GM21576 (cell line): Measurements from ENCODE around the gene LARGE1.

ENCODE experiments used
- ATAC-seq: cut with Tn5 transposase; IDR thresholded peaks from one replicate; pipeline ENCODE4 v1.9.1; 2021; ENCODE audit warnings: mild to moderate bottlenecking, moderate library complexity; ENCODE audit not compliant: unreplicated experiment

Gene LARGE1

GRCh38 chr22:33620085-33620484 is 300.2 kb downstream of the LARGE1 start:
- no peak for ATAC-seq

GRCh38 chr22:33606504-33606903 is 313.8 kb downstream of the LARGE1 start:
- no peak for ATAC-seq

- ATAC-seq: no peak
Observed at GRCh38 chr22:33605666-33606065, 314.6 kb downstream of the LARGE1 start.

DNA sequence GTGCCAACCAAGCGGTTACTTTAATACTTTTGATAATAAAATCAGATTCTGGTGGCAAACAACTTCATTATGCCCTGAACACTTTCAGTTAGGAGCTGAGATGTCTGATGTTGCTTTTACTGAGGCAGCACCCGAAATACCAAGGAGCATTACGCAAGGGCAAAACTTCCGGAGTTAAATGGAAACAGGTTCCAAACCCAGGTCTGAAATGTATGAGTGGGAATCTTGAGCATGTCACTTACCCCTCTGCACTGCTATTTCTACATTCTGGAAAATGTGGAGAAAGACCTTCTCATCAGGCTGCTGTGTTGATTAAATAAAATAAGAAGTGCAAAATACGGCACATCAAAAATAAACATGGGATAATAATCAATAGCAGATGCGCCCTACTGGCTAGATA is 315.1 kb downstream of the LARGE1 start:
- no peak for ATAC-seq

DNA sequence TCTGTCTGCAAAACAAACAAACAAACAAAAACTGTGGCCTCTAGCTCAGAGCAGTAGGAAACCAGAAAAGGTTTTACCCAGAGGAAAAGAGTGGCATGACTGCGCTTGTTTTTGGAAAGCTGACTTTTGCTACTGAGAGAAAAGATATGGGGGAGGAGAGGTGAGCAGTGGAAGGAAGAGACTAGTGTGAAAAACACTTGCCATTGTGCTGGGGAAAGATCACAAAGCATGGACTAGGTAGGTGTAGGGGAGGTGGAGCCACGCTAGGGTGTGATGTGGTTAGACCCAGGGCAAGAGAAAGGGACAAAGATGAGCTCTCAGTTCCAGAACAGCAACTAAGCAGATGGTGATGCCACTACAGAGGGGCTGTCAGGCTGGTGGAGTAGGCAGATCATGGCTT is 319.2 kb downstream of the LARGE1 start:
- ATAC-seq: no peak

- ATAC-seq: no peak
Observed at GRCh38 chr22:33600595-33600994, 319.7 kb downstream of the LARGE1 start.

GRCh38 chr22:33600113-33600512 is 320.2 kb downstream of the LARGE1 start:
- no peak for ATAC-seq

- no peak for ATAC-seq
Observed at GRCh38 chr22:33599596-33599995, 320.7 kb downstream of the LARGE1 start.

DNA sequence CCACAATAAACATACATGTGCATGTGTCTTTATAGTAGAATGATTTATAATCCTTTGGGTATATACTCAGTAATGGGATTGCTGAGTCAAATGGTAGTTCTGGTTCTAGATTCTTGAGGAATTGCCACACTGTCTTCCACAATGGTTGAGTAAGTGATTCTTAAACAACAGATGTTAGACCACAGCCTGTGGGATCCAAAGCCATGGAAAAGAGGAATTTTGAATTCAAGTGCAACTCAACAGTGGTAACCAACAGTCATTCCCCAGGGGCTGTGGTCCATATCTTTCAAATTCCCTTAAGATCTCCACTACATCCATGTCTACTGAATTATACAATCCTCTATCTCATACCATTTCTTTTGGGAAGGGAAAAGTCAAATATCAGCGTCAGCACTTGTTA is 321.5 kb downstream of the LARGE1 start:
- ATAC-seq: no peak

GRCh38 chr22:33597274-33597985 is 322.8 kb downstream of the LARGE1 start:
- ATAC-seq: no peak

- ATAC-seq: no peak
Observed at GRCh38 chr22:33593818-33594217, 326.5 kb downstream of the LARGE1 start.

GRCh38 chr22:33591946-33592345 is 328.3 kb downstream of the LARGE1 start:
- ATAC-seq: no peak

- no peak for ATAC-seq
Observed at GRCh38 chr22:33589297-33589696, 331.0 kb downstream of the LARGE1 start.

GRCh38 chr22:33588860-33589259 is 331.4 kb downstream of the LARGE1 start:
- ATAC-seq: no peak

DNA sequence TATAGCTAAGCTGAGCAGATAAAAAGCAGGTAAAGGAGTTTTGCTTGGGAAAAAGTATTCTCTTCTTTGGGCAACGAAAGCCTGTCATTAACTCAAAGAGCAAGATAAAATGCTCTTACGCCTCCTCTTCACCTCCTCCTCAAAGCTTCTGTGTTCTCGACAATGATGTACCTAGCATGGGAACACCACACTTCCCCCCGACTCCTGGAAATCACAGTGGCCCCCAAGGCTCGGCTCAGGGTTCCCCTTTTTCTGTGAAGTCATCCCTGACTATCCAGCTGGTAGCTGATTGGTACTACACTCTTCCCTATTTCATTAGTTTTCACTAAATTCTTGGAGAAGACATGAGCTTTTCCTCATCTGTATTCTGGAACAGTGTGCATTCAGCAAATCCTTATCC is 336.1 kb downstream of the LARGE1 start:
- ATAC-seq: no peak

DNA sequence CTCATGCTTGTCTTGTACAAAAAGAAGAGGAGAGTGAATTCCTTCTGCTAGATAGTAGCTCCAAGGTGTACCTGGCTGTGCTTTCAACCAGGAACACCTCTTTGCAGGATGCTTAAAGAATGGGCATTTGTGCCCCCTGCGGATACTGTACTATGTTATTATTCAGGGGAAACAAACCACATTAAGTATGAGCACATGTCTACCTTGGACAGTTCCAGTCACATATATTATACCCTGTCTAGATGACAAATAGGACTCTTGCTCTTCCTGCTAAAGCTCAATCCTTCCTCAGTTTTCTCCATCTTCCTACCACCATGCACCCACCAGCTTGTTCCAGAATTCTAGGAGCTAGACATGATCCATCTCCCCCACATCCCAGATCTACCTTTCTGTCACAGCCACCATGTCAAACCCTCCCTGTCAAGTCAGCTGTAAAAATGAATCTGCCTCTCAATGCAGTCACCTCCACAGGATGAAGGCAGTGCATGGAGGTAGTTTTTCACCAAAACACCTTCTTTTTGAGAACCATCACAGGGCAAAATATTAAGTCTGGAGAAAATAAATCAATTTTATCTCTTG is 337.4 kb downstream of the LARGE1 start:
- no peak for ATAC-seq

GRCh38 chr22:33580310-33580709 is 340.0 kb downstream of the LARGE1 start:
- no peak for ATAC-seq

DNA sequence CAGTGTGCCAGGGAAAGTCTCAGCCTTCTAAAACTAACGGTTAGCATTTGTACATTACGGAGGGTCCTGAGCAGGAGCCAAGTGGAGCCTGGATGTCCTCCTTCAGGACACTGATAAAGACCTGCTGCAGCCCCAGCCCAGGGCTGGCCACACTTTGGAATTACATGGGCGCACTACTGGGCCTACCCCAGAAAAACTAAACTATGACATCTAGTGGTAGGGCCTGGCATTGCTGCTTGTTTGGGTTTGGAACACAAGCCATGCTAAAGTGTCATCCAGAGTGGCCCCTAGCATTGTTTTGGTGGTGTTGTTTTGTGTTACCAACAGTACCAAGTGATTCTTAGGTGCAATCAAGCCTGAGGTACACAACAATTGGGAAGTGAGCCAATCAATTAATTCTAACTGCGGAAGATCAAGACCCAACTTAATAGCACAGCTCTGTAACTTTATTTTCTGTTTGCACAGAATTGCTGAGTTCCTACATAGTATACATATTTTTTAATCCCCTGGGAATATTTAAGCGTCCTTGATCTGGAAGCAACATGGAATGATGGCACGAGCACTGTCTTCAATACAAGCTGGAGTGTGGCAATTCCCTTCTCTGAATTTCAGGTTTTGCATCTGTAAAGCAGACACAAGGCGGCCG is 340.7 kb downstream of the LARGE1 start:
- no peak for ATAC-seq

- ATAC-seq: no peak
Observed at GRCh38 chr22:33578752-33579151, 341.5 kb downstream of the LARGE1 start.

DNA sequence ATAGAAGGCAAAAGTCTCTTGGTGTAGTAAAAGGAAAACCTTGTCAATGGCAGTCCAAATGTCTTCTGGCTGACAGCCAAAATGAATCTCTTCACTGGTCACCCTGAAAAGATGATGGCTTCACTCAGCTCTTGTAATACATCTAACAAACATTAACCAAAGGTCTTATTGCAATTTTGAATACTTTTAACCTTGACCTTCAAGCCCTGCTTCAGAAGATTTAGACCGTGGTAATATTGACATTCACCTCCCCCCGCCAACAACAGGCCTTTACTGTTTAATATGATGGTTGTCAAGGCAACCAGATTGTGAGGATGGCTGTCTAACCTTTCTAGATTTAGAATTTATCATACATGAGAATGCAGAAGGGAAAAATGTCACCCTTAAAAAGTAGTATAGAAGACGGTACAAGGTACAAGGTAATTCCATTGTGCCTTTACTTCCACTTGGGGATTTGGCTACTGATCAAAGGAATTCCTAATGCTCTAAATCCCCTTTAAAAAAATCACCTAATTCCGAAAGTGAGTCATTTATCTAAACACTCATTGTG is 342.3 kb downstream of the LARGE1 start:
- no peak for ATAC-seq

GRCh38 chr22:33576205-33576604 is 344.1 kb downstream of the LARGE1 start:
- ATAC-seq: no peak

DNA sequence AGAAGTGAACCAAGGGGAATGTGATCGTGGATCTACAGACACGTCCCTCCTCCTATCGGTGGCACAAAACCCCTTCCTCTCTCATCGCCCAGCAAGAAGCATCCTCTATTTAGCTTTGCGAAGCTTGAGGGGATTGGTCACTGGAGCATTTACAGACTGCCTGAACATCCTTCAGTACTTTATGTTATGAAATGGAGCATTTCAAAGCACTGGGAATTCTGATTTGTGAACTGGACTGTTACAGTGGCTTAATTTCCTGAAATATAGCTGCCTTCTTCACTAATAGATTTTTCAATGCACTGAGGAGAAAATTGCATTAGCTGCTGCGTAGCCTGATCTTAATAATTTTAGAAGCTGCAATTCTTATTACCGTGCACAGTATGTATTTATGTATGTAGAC is 344.5 kb downstream of the LARGE1 start:
- no peak for ATAC-seq
